PC-3 (cell line): ENCODE data around the gene GPAM.

Experiments
- CTCF ChIP-seq: fragments of 300-600 bp; sonication (generic); conservative IDR thresholded peaks from 2 replicates; pipeline ENCODE4 v1.5.1; 2017; ENCODE audit warnings: antibody characterized with exemption, low read depth, mild to moderate bottlenecking, low read length
- EZH2 ChIP-seq: fragments of 300-600 bp; sonication (generic); IDR thresholded peaks from one replicate; pipeline ENCODE4 v1.6.1; 2017; ENCODE audit warnings: antibody characterized with exemption, mild to moderate bottlenecking, low read length; ENCODE audit not compliant: unreplicated experiment
- EZH2phosphoT487 ChIP-seq: fragments of 300-600 bp; sonication (generic); IDR thresholded peaks from 2 replicates; pipeline ENCODE4 v1.6.1; 2018; ENCODE audit warnings: mild to moderate bottlenecking, antibody characterized with exemption, low read length, borderline replicate concordance

DNA sequence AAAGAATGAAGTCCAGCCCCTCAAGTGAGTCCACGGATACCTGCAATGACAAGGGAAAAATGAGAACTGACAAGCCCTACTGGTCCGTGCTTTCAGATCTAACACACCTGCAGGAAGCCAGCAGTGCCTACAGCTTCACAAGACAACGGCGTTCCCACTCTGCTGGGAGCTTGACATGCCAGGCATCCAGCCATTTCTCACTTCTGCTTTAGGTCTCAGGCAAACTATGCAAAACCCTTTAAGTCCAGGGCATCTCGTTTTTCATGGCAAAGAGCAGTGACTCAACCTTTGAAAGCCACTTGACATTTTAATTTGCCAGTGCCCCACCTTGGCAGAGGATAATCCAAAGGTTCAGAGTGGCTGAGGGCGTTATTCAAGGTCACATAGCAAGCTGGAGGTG is 49.1 kb upstream of the GPAM start:
- TF ChIP-seq EZH2 (no peak), CTCF (no peak), EZH2phosphoT487 (no peak)
